Measurements from ENCODE around the gene AFF3. TPM values are rescaled to one million over a fixed set of nuclear protein-coding genes. Genes with fewer than 3 reads are reported as not detected.

Gene AFF3
- total and polyA plus RNA-seq, 4 donors = 4.2 to 90.9 (median 14.6) TPM

DNA sequence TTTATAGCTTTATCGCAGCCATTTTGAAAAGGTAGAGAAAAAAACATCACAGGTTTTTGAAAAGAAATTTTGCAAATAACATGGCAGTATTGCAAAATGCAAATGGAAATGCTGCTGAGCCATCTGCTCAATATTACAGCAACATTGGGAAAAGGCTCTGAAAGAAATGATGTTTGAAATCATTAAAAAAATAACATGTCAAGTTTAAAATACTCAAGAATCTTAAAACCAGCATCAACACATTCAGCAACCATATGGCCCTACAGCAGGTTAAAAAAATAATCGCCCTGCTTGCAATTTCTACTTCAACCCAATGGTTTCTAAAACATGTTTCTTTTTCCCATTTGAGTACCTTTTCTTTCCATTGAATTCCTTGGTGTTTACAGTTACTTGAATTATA, 289.4 kb downstream of the AFF3 start:
- Histone ChIP-seq H3K4me3 (no peak overlapping the region), H3K27me3 (ENCODE audit: control insufficient read depth in 3 of 3, insufficient read depth in 3 of 3, low read length in 2 of 3) (no peaks in the 10 kb centered on the region), H3K4me1 (ENCODE audit: control insufficient read depth in 5 of 5, insufficient read depth in 5 of 5, low read length in 5 of 5) (peaks cover 2 to 33% (median 5%) of the 10 kb centered on the region in 5 donors), H3K9me3 (ENCODE audit: control insufficient read depth in 4 of 4, insufficient read depth in 3 of 4, low read length in 3 of 4) (peaks cover 0 to 2% (median 0%) of the 10 kb centered on the region in 4 donors), H3K36me3 (ENCODE audit: control insufficient read depth in 4 of 4, insufficient read depth in 4 of 4, low read length in 4 of 4) (no peaks in the 10 kb centered on the region), H3K9ac (ENCODE audit: insufficient read depth in 1 of 2, low read length in 2 of 2) (no peak overlapping the region), H3K27ac (ENCODE audit: low read depth in 1 of 2, low read length in 1 of 2) (no peak overlapping the region)
- DNase-seq (no peak), ATAC-seq (ENCODE audit: insufficient read depth, low FRiP score) (no peak)
- TF ChIP-seq, protein P1, sequence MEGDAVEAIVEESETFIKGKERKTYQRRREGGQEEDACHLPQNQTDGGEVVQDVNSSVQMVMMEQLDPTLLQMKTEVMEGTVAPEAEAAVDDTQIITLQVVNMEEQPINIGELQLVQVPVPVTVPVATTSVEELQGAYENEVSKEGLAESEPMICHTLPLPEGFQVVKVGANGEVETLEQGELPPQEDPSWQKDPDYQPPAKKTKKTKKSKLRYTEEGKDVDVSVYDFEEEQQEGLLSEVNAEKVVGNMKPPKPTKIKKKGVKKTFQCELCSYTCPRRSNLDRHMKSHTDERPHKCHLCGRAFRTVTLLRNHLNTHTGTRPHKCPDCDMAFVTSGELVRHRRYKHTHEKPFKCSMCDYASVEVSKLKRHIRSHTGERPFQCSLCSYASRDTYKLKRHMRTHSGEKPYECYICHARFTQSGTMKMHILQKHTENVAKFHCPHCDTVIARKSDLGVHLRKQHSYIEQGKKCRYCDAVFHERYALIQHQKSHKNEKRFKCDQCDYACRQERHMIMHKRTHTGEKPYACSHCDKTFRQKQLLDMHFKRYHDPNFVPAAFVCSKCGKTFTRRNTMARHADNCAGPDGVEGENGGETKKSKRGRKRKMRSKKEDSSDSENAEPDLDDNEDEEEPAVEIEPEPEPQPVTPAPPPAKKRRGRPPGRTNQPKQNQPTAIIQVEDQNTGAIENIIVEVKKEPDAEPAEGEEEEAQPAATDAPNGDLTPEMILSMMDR (IDR thresholded peaks at IDR 0.05; ENCODE audit: control extremely low read depth, extremely low read depth) = no peak
- 98 to 100% methylated on average over 2 of the region's 2 CpGs for WGBS, 2 donors

DNA sequence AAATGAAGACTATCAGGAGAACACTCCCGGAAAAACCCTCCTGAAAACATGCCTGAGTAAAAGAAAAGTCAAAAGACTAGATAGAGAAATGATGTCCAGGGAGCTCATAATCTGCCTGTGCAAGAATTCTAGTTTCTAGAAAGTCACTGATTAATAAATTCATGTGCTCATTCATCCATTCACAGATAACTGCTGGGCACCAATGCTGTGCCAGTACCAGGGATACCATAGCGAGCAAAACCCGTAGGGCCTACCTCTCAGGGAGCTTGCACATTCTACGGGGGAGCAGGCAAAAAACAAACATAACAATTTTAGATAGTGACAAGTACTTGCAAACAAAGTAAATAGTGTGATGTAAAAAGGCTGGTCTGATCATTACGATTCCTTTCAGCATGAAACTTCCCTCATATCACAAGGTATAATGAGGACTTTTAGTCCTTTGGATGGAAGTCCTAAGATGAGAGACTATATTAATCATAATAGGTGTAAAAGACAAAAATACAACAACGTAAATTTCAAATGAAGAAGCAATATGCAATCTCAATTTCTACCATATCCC, 289.9 kb downstream of the AFF3 start:
- Histone ChIP-seq H3K27me3 (ENCODE audit: control insufficient read depth in 3 of 3, insufficient read depth in 3 of 3, low read length in 2 of 3) (no peaks in the 10 kb centered on the region), H3K36me3 (ENCODE audit: control insufficient read depth in 4 of 4, insufficient read depth in 4 of 4, low read length in 4 of 4) (no peaks in the 10 kb centered on the region), H3K4me3 (no peak overlapping the region), H3K9ac (ENCODE audit: insufficient read depth in 1 of 2, low read length in 2 of 2) (no peak overlapping the region), H3K27ac (ENCODE audit: low read depth in 1 of 2, low read length in 1 of 2) (no peak overlapping the region), H3K9me3 (ENCODE audit: control insufficient read depth in 4 of 4, insufficient read depth in 3 of 4, low read length in 3 of 4) (no peaks in the 10 kb centered on the region), H3K4me1 (ENCODE audit: control insufficient read depth in 5 of 5, insufficient read depth in 5 of 5, low read length in 5 of 5) (peaks cover 0 to 33% (median 5%) of the 10 kb centered on the region in 5 donors)
- WGBS, 2 donors = 79 to 93% methylated on average over 6 of the region's 6 CpGs
- no peak for DNase-seq
- ATAC-seq (ENCODE audit: insufficient read depth, low FRiP score) = no peak
- TF ChIP-seq, protein P1 (IDR thresholded peaks at IDR 0.05; ENCODE audit: control extremely low read depth, extremely low read depth) = no peak

GRCh38 chr2:99851811-99852210, 290.6 kb downstream of the AFF3 start:
- ATAC-seq (ENCODE audit: insufficient read depth, low FRiP score) (no peak), DNase-seq (no peak)
- Histone ChIP-seq H3K4me1 (ENCODE audit: control insufficient read depth in 5 of 5, insufficient read depth in 5 of 5, low read length in 5 of 5) (peaks cover 0 to 29% (median 5%) of the 10 kb centered on the region in 5 donors), H3K27me3 (ENCODE audit: control insufficient read depth in 3 of 3, insufficient read depth in 3 of 3, low read length in 2 of 3) (no peaks in the 10 kb centered on the region), H3K9me3 (ENCODE audit: control insufficient read depth in 4 of 4, insufficient read depth in 3 of 4, low read length in 3 of 4) (no peaks in the 10 kb centered on the region), H3K27ac (ENCODE audit: low read depth in 1 of 2, low read length in 1 of 2) (no peak overlapping the region), H3K4me3 (no peak overlapping the region), H3K9ac (ENCODE audit: insufficient read depth in 1 of 2, low read length in 2 of 2) (no peak overlapping the region), H3K36me3 (ENCODE audit: control insufficient read depth in 4 of 4, insufficient read depth in 4 of 4, low read length in 4 of 4) (no peaks in the 10 kb centered on the region)
- TF ChIP-seq, protein P1 (IDR thresholded peaks at IDR 0.05; ENCODE audit: control extremely low read depth, extremely low read depth) = no peak
- WGBS, 2 donors = 92 to 93% methylated on average over 4 of the region's 4 CpGs

DNA sequence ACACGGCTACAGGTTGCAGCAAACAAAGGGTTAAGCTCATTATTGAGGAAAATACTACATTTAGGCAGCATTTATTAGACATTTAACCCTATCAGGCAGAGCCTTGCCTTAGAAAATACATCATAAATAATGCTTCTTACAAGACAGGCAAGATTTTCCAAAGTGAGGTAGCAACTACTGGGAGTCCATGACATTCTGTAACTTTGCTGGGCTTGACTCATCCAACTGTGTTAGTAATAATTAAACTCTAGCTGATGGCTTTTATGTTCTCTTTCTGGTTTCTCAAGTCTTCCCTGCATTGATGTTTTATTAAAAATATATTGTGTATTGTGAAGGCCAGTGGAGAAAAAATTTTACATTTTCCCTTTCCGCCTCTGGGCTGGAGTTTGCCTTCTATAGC, 291.3 kb downstream of the AFF3 start:
- 93 to 98% methylated on average over 2 of the region's 2 CpGs for WGBS, 2 donors
- peaks cover 0 to 24% (median 5%) of the 10 kb centered on the region in 5 donors for H3K4me1 ChIP-seq (ENCODE audit: control insufficient read depth in 5 of 5, insufficient read depth in 5 of 5, low read length in 5 of 5)
- TF ChIP-seq, protein P1 (IDR thresholded peaks at IDR 0.05; ENCODE audit: control extremely low read depth, extremely low read depth) = no peak
- no peaks in the 10 kb centered on the region for H3K9me3 ChIP-seq (ENCODE audit: control insufficient read depth in 4 of 4, insufficient read depth in 3 of 4, low read length in 3 of 4)
- no peak overlapping the region for H3K9ac ChIP-seq (ENCODE audit: insufficient read depth in 1 of 2, low read length in 2 of 2)
- no peaks in the 10 kb centered on the region for H3K36me3 ChIP-seq (ENCODE audit: control insufficient read depth in 4 of 4, insufficient read depth in 4 of 4, low read length in 4 of 4)
- DNase-seq (no peak), ATAC-seq (ENCODE audit: insufficient read depth, low FRiP score) (no peak)
- no peaks in the 10 kb centered on the region for H3K27me3 ChIP-seq (ENCODE audit: control insufficient read depth in 3 of 3, insufficient read depth in 3 of 3, low read length in 2 of 3)
- H3K4me3 ChIP-seq = no peak overlapping the region
- no peak overlapping the region for H3K27ac ChIP-seq (ENCODE audit: low read depth in 1 of 2, low read length in 1 of 2)

Data from lung (tissue), 12 donors.